Measurements from ENCODE around the gene RASSF7. TPM values are rescaled to one million over a fixed set of nuclear protein-coding genes. Genes with fewer than 3 reads are reported as not detected.

The RASSF7 gene
- polyA plus RNA-seq, 3 donors, result 28.2 to 63.4 (median 54.4) TPM

DNA sequence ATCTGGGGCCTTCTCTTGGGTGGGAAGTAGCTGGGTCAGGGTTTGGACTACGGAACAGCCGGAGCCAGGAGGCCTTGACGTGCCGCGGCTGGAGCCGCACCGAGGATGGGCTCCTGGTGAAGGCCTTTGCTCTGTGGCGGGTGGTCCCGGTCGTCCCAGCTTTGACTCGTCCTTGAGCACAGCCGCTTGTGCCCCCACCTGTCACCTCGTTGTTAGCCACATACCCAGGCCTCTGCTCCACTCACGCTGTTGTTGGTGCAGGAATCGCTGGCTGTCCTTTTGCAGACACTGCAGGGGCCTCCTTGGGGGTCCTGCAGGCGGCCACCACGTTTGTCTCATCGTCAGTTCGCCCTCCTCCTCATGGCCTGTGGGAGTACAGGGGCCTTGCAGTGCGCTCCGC lies 32.6 kb downstream of the RASSF7 start:
- DNase-seq (ENCODE audit: extremely low read depth in 1 of 11, low read depth in 9 of 11, low spot score in 4 of 11), result no peak

DNA sequence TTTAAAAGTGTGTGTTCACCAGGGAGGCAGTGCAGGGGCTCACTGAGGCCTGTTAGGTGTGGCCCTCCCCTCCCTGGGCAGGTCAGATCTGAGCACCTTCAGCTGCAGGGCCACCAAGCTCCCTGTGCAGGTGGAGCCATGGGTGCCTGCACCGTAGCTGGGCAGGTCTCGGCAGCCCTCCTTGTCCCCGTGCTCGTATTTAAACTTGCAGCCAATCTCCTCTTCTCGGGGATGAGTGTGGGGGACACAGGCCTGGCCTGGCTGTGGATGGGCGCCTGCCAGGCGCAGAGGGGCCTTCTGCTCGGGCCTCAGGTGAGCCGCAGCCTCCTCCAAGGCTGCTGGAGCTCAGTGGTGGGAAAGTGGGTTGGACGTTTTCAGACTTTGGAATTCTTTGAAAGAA lies 34.6 kb downstream of the RASSF7 start:
- DNase-seq (ENCODE audit: extremely low read depth in 1 of 11, low read depth in 9 of 11, low spot score in 4 of 11), result no peak

DNA sequence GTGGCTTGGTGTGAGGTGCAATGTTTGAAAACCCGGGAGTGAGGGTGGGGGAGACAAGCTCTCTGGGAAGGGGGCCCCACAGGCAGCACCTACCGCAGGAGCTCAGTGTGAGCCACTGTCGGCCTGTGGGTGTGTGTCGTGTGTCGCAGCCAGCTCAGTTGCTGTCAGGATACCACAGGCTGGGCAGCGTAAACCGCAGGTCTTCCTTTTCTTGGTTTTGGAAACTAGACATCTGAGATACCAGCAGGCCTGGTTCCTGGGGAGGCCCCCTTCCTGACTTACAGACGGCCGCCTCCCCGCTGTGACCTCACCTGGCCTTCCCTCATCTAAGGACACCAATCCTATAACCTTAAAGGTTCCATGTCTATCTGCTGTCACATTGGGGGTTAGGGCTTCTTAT lies 35.6 kb downstream of the RASSF7 start:
- DNase-seq (ENCODE audit: extremely low read depth in 1 of 11, low read depth in 9 of 11, low spot score in 4 of 11), result no peak

DNA sequence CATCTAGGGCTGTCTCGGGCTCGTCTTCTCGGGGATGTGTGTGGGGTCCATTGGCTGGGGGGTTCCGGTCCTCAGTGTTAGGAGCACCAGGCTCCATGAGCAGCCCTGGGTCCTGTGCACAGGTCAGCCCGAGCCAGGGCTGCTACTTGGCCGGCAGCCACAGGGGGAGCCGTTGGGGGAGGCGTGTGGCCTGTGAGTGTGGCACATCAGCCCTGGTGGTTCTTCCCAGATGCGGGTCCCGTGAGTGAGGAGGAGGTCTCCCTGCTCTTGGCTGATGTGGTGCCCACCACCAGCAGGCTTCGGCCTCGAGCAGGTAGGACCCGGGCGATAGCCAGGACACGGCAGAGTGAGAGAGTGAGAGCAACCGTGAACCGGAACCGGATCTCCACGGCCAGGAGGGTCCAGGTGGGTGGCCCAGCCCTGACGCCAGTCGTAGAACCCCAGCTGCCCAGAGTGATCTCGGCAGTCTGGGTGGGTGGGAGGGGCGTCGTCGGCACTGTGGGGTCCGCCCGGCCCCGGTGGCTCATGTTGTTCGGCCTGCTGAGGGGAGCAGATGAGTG lies 36.5 kb downstream of the RASSF7 start:
- DNase-seq (ENCODE audit: extremely low read depth in 1 of 11, low read depth in 9 of 11, low spot score in 4 of 11), result no peak

DNA sequence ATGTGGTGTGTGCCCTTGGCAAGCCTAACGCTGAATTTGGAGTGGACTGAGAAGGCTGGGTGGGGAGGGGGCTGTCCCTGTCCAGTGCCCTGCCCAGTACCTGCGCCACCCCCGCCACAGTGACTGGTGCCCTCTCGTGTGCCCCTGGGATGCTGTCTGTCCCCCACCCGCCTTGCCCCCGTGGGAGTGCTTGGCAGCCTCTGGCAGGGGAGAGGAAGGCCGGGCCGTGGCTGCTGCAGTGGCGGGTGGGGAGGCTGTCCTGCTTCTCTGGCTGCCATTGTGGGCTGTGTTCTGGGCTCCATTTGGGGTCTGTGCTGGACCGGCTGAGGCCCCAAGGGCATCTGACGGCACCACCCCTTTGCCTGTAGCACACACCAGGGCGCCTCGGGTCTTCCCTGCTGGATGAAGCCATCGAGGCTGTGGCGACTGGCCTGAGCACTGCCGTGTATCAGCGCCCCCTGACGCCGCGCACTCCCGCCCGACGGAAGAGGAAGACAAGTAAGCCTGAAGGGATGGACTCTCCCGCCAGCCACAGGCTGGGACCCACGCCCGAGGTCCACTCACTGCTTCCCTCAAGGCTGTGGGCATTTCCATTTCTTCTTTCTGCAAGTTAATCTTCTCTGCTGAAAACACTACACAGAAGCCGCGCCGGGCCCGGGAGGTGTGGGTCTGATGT lies 37.4 kb downstream of the RASSF7 start:
- no peak for DNase-seq (ENCODE audit: extremely low read depth in 1 of 11, low read depth in 9 of 11, low spot score in 4 of 11)

DNA sequence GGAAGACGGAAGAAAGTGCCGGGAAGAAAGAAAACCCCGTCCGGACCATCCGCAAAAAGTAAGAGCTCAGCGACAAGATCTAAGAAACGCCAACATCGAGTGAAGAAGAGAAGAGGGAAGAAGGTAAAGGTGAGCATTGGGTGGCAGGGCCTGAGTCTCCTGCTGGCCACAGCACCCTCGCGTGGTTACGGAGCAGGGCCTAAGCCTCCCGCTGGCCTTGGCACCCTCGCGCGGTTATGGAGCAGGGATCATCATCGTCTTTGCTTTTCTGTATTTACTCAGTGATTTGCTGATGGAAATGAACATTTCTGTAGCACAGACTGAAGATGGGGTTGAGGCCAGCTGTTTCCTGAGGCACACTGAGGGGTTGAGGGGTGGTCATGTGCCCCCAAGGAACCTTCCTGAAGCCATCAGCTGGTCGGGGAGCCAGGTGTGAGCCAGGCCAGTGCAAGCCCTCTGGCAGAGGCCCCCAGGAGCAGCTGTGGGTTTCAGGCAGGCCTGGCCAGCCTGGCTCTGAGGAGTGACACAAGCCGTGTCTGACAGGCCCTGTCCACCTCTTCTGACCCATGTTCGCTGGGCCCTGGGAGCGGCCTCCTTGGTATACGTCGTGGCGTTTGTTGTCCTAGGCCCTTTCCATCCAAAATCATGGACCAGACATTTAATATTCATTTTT lies 40.9 kb downstream of the RASSF7 start:
- no peak for DNase-seq (ENCODE audit: extremely low read depth in 1 of 11, low read depth in 9 of 11, low spot score in 4 of 11)

DNA sequence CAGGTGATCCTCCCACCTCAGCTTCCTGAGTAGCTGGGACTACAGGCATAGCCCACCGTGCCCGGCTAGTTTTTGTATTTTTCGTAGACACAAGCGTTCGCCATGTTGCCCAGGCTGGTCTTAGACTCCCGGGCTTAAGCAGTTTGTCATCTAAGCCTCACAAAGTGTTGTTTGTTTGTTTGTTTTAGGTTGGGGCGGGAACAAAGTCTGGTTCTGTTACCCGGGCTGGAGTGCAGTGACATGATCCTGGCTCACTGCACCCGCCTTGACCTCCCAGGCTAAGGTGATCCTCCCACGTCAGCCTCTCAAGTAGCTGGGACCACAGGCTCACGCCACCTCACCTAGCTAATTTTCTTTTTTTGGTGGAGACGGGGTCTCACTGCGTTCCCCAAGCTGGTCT lies 42.4 kb downstream of the RASSF7 start:
- no peak for DNase-seq (ENCODE audit: extremely low read depth in 1 of 11, low read depth in 9 of 11, low spot score in 4 of 11)

DNA sequence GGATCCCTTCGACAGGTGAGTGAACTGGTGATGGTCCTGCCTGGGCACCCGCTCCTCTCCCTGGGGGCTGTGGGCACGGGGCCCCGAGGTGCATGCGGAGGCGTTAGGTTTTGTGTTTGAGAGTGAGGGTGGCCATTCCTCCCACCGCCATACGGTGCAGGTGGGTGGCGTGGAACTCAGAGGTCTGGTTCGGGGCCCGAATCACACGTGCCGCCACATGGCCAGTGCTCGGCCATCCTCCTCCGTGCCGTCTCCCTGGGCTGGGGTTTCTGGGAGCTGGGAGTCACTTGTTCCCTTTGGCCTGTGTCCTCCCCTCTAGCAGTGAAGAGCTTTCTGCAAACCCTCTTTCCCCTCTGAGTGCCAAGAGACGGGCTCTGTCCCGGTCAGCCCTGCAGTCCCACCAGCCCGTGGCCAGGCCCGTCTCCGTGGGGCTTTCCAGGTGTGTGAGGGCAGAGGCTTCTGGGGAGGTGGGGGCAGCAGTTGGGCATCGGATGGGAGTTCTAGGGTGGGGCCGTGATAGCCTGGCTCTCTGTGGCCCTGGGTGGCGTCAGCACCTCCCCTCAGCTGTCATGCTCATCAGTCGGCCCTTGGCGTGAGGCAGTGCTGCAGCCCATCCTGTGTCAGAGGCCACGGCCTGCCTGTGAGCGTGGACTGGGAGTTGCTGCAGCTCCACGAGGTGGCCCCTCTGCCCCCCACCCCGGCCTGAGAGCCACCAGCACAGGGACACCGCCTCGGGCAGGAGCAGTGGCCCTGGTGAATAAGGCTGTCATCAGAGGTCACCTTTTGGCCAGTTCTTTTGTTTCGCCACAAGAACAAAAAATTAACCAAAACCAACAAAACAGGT lies 44.7 kb downstream of the RASSF7 start:
- DNase-seq (ENCODE audit: extremely low read depth in 1 of 11, low read depth in 9 of 11, low spot score in 4 of 11), result no peak

DNA sequence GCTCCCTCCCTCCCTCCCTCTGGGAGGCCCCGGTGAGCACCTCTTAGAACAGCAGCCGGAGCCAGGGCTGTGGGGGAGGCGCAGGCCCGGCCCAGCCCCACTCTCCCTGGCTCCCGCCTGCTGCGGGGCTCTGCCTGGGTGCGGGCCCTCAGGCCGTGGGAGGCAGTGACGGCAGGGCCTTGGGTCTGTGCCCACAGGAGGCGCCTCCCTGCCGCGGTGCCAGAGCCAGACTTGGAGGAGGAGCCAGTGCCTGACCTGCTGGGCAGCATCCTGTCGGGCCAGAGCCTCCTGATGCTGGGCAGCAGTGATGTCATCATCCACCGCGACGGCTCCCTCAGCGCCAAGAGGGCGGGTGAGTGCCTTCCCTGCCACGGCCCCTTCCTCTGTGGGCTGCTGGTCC lies 45.5 kb downstream of the RASSF7 start:
- DNase-seq (ENCODE audit: extremely low read depth in 1 of 11, low read depth in 9 of 11, low spot score in 4 of 11), result no peak

DNA sequence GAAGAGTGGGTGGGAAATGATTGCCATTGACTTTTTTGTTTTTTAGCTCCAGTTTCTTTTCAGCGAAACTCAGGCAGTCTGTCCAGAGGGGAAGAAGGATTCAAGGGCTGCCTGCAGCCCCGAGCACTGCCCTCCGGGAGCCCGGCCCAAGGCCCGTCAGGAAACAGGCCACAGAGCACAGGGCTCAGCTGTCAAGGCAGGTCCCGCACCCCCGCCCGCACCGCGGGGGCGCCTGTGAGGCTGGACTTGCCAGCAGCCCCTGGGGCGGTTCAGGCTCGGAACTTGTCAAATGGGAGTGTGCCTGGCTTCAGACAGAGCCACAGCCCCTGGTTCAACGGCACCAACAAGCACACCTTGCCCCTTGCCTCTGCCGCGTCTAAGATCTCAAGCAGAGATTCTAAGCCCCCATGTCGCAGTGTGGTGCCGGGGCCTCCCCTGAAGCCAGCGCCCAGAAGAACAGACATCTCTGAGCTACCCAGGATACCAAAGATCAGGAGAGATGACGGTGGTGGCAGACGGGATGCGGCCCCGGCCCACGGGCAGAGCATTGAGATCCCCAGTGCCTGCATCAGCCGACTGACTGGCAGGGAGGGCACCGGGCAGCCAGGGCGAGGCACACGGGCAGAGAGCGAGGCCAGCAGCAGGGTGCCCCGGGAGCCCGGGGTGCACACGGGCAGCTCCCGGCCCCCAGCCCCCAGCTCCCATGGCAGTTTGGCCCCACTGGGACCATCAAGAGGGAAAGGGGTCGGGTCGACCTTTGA lies 46.4 kb downstream of the RASSF7 start:
- no peak for DNase-seq (ENCODE audit: extremely low read depth in 1 of 11, low read depth in 9 of 11, low spot score in 4 of 11)

DNA sequence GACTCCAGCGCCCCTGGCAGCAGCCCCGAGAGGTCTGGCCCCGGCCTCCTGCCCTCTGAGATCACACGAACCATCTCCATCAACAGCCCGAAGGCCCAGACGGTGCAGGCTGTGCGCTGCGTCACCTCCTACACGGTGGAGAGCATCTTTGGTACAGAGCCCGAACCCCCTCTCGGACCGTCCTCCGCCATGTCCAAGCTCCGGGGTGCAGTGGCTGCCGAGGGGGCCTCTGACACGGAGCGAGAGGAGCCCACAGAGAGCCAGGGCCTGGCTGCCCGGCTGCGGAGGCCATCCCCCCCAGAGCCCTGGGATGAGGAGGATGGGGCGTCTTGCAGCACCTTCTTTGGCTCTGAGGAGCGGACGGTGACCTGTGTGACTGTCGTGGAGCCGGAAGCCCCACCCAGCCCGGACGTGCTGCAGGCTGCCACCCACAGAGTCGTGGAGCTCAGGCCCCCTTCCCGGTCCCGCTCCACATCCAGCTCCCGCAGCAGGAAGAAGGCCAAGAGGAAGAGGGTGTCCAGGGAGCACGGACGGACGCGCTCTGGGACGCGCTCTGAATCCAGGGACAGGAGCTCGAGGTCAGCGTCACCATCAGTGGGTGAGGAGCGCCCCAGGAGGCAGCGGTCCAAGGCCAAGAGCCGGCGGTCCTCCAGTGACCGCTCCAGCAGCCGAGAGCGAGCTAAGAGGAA lies 47.3 kb downstream of the RASSF7 start:
- DNase-seq (ENCODE audit: extremely low read depth in 1 of 11, low read depth in 9 of 11, low spot score in 4 of 11), result no peak

DNA sequence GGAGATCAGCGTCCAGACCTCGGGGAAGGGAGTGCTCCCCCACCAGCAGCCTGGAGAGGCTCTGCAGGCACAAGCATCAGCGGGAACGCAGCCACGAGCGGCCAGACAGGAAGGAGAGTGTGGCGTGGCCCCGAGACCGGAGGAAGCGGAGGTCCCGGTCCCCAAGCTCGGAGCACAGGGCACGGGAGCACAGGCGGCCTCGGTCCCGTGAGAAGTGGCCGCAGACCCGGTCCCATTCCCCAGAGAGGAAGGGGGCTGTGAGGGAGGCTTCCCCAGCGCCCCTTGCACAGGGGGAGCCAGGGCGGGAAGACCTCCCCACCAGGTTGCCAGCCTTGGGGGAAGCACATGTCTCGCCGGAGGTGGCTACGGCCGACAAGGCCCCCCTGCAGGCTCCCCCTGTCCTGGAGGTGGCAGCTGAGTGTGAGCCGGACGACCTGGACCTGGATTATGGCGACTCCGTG lies 48.1 kb downstream of the RASSF7 start:
- DNase-seq (ENCODE audit: extremely low read depth in 1 of 11, low read depth in 9 of 11, low spot score in 4 of 11), result no peak

DNA sequence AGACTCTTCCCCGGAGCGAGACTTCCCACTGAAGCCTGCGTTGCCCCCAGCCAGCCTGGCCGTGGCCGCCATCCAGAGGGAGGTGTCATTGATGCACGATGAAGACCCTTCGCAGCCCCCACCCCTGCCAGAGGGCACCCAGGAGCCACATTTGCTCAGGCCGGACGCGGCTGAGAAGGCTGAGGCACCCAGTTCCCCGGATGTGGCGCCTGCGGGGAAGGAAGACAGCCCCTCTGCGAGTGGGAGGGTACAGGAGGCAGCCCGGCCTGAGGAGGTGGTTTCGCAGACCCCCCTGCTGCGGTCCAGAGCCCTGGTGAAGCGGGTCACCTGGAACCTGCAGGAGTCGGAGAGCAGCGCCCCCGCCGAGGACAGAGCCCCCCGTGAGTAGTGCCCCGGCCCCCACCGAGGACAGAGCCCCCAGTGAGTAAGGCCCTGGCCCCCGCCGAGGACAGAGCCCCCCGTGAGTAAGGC lies 48.6 kb downstream of the RASSF7 start:
- no peak for DNase-seq (ENCODE audit: extremely low read depth in 1 of 11, low read depth in 9 of 11, low spot score in 4 of 11)

DNA sequence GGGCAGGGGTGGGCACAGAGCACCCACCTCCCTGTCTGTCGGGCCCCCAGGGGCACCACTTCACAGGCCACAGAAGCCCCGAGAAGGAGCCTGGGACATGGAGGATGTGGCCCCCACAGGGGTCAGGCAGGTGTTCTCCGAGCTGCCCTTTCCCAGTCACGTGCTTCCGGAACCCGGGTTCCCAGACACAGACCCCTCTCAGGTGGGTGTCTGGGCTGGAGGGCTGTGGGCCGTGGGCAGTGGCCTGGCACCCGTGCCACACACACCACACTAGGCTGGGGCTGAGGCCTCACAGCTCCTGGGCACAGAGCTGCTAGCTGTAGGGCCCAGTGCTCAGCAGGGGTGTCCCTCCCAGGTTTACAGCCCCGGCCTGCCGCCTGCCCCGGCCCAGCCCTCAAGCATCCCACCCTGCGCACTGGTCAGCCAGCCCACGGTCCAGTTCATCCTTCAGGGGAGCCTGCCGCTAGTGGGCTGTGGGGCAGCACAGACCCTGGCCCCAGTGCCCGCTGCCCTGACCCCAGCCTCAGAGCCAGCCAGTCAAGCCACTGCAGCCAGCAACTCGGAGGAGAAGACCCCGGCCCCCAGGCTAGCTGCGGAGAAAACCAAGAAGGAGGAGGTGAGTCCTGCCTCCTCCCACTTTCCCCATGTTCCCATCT lies 49.5 kb downstream of the RASSF7 start:
- DNase-seq (ENCODE audit: extremely low read depth in 1 of 11, low read depth in 9 of 11, low spot score in 4 of 11), result no peak

DNA sequence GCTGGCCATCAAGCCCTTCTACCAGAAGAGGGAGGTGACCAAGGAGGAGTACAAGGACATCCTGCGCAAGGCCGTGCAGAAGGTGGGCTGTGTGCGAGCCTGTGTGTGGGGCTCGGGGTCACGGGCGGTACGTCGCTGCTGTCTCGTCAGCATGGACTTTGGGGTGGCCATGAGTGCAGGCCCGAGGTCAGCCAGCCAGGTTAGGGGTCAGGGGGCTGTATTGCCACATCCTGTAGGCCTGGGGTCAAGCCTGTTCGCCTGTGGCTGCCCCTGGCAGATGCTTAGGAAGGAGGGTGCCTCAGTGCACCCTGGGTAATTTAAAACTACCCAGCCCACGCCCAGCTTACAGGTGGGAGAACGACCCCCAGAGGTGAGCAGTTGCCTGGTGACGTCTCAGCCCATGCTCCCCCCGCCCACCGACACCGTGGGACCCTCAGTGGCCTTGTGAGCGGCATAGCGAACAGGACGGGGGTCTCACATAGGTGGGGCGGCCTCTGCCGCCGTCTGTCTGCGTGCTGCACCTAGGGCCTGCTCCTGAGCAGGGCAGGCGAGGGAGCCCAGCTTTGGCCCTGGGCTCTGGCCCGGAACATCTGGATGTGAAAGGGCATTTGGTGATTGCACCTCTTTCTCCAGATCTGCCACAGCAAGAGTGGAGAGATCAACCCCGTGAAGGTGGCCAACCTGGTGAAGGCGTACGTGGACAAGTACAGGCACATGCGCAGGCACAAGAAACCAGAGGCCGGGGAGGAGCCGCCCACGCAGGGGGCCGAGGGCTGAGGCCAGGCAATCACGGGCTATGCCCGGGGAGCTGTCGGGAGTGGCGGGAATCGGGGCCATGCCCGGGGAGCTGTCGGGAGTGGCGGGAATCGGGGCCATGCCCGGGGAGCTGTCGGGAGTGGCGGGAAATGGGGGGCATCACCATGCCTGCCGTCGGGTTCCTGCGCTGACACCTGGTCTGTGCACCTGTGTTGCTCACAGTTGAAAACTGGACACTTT lies 50.5 kb downstream of the RASSF7 start:
- DNase-seq (ENCODE audit: extremely low read depth in 1 of 11, low read depth in 9 of 11, low spot score in 4 of 11), result no peak

DNA sequence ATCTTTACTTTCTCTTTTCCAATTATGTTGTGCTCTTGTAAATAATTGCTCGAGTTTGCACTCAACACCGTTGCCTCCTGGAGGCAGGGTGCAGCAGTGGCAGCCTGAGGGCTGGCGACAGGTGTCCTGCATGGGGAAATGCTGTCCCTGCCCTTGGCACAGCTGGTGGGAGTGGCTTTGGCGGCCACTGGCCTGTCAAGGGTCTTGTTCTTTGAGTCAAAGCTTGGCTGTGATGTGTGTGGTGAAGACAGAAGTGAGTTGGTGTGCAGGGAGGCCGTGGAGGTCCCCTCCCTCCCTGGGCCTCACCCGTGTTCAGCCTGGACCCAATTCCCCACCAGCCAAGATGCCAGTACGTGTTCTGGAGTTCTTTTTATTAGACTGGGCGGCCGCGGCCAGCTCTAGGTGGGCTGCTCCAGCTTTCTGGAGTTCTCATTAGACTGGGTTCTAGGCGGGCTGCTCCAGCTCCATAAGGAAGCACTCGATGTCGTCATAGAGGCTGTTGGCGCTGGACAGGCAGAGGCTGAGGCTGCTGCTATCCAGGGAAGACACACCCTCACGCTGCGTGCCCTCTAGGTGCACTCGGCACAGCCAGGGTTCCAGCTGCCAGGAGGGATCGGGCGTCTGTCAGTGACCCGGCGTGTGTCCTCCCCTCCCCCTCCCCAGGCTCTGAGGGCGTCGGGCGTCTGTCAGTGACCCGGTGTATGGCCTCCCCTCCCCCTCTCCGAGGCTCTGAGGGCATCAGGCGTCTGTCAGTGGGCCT lies 51.6 kb downstream of the RASSF7 start:
- DNase-seq (ENCODE audit: extremely low read depth in 1 of 11, low read depth in 9 of 11, low spot score in 4 of 11), result no peak

Measured in renal cortex interstitium (tissue), 11 donors.